OCI-LY3 (cell line): ENCODE results near the gene POLR2L.

Source experiments
- EZH2phosphoT487 ChIP-seq: fragments of 200-600 bp; shearing (Covaris generic); IDR thresholded peaks from 2 replicates; pipeline ENCODE4 v1.6.1; 2018; ENCODE audit warnings: antibody characterized with exemption, mixed run types, low read depth
- TF ChIP-seq, protein P1 (sequence below): fragments of 200-600, 300-600 bp; sonication (generic); IDR thresholded peaks from 2 replicates; pipeline ENCODE4 v1.5.1; 2014; ENCODE audit warnings: antibody characterized with exemption, low read length, low read depth

DNA sequence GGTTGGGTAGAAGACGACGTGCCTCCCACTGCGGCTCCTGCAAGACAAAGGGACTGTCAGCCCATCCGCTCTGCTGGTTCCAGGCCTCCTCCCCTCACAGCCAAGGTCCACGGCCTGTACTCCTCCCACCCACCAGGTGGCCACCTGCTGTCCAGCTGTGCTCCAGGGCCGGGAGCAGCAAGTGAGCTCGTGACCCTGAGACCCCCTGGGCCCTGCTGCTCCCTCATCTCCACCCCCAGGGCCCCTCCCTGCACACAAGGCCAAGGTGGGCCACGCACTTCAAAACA lies 27.7 kb upstream of the POLR2L start:
- TF ChIP-seq, protein P1, sequence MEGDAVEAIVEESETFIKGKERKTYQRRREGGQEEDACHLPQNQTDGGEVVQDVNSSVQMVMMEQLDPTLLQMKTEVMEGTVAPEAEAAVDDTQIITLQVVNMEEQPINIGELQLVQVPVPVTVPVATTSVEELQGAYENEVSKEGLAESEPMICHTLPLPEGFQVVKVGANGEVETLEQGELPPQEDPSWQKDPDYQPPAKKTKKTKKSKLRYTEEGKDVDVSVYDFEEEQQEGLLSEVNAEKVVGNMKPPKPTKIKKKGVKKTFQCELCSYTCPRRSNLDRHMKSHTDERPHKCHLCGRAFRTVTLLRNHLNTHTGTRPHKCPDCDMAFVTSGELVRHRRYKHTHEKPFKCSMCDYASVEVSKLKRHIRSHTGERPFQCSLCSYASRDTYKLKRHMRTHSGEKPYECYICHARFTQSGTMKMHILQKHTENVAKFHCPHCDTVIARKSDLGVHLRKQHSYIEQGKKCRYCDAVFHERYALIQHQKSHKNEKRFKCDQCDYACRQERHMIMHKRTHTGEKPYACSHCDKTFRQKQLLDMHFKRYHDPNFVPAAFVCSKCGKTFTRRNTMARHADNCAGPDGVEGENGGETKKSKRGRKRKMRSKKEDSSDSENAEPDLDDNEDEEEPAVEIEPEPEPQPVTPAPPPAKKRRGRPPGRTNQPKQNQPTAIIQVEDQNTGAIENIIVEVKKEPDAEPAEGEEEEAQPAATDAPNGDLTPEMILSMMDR: no peak
- TF ChIP-seq EZH2phosphoT487: no peak
